Measurements from ENCODE around the gene DALRD3. TPM values are rescaled to one million over a fixed set of nuclear protein-coding genes. Genes with fewer than 3 reads are reported as not detected.

Gene DALRD3
- total RNA-seq, 1 experiment from 2014 or later, result 42.9 TPM

DNA sequence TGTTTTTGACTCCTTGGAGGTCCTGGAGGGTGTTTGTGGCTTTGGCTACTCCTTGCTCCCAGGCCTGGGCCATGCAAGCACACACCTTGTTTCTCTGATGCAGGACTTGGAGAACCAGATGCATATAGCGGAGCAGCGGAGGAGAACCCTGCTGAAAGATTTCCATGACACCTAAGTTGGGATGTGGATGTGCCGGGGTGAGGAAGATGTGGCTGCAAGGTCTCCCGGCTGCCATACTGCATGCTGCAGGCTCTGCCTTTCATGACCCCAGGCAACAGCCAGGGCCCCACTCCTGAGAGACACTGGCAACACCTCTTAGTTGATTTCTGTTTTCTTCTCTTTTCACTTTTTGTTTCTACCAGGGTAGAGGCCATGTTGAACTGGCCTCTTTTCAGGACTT is 35.3 kb downstream of the DALRD3 start:
- POLR2A ChIA-PET, result no interaction called here
- H4K20me1 ChIP-seq (ENCODE audit: insufficient read depth), result no peaks in the 10 kb centered on the region
- H3K27me3 ChIP-seq (ENCODE audit: insufficient read depth, low read length), result no peaks in the 10 kb centered on the region
- H3K9me3 ChIP-seq (ENCODE audit: control insufficient read depth in 1 of 2, insufficient read depth in 1 of 2, low read depth in 1 of 2, low read length in 2 of 2), result no peaks in the 10 kb centered on the region
- H3K4me3 ChIP-seq (replicated peaks in 1 of 2; ENCODE audit: low read depth in 1 of 2, low read length in 2 of 2), result no peak overlapping the region
- no peak for TF ChIP-seq RAD21 (IDR thresholded peaks at IDR 0.05; ENCODE audit: low read depth)
- no peak for TF ChIP-seq POLR2A (IDR thresholded peaks at IDR 0.05; ENCODE audit: borderline replicate concordance, extremely low read depth, insufficient read depth, insufficient read length)
- TF ChIP-seq SIN3A (IDR thresholded peaks at IDR 0.05; ENCODE audit: low read depth), result no peak
- TF ChIP-seq TCF7L2 (IDR thresholded peaks at IDR 0.05; ENCODE audit: borderline replicate concordance, extremely low read depth, insufficient read depth, insufficient read length), result no peak
- TF ChIP-seq YY1 (IDR thresholded peaks at IDR 0.05; ENCODE audit: extremely low read depth, insufficient replicate concordance, low read depth, low read length), result no peak
- TF ChIP-seq, protein P1, sequence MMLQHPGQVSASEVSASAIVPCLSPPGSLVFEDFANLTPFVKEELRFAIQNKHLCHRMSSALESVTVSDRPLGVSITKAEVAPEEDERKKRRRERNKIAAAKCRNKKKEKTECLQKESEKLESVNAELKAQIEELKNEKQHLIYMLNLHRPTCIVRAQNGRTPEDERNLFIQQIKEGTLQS (IDR thresholded peaks at IDR 0.05), result no peak
- no peak for TF ChIP-seq CBX3 (IDR thresholded peaks at IDR 0.05; ENCODE audit: low read depth)
- TF ChIP-seq ZFX (IDR thresholded peaks at IDR 0.05), result no peak
- TF ChIP-seq ZNF274 (IDR thresholded peaks at IDR 0.05; ENCODE audit: low read depth, low read length), result no peak
- TF ChIP-seq, protein P2, sequence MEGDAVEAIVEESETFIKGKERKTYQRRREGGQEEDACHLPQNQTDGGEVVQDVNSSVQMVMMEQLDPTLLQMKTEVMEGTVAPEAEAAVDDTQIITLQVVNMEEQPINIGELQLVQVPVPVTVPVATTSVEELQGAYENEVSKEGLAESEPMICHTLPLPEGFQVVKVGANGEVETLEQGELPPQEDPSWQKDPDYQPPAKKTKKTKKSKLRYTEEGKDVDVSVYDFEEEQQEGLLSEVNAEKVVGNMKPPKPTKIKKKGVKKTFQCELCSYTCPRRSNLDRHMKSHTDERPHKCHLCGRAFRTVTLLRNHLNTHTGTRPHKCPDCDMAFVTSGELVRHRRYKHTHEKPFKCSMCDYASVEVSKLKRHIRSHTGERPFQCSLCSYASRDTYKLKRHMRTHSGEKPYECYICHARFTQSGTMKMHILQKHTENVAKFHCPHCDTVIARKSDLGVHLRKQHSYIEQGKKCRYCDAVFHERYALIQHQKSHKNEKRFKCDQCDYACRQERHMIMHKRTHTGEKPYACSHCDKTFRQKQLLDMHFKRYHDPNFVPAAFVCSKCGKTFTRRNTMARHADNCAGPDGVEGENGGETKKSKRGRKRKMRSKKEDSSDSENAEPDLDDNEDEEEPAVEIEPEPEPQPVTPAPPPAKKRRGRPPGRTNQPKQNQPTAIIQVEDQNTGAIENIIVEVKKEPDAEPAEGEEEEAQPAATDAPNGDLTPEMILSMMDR (IDR thresholded peaks at IDR 0.05 in 2 of 3, conservative IDR thresholded peaks at IDR 0.05 in 1 of 3; ENCODE audit: borderline replicate concordance in 1 of 3, insufficient read depth in 1 of 3, low read depth in 2 of 3, low read length in 2 of 3), result no peak
- H3K4me2 ChIP-seq (ENCODE audit: low read length), result no peak overlapping the region
- H3K4me1 ChIP-seq (ENCODE audit: control insufficient read depth in 1 of 2, insufficient read depth in 2 of 2, low read length in 2 of 2), result peaks cover 2 to 5% of the 10 kb centered on the region in 2 experiments; a peak in 1 of 4 replicates
- RAD21 ChIA-PET (ENCODE audit: low non-redundant PET in 1 of 2, low total read pairs in 2 of 2, uncharacterized antibody in 2 of 2, unreplicated experiment in 2 of 2), result no interaction called here
- H2AFZ ChIP-seq (ENCODE audit: low read depth, low read length, poor library complexity, severe bottlenecking), result no peak overlapping the region
- no peak for DNase-seq (ENCODE audit: low read depth, low spot score)
- no peak for ATAC-seq
- H3K9ac ChIP-seq (ENCODE audit: low read length), result no peak overlapping the region
- no peak overlapping the region for H3K27ac ChIP-seq (ENCODE audit: low read depth, low read length)
- no TSS peak for BruUV-seq (replicated peaks)
- CTCF ChIA-PET, result no interaction called here
- H3K79me2 ChIP-seq (ENCODE audit: insufficient read depth, low read length), result peaks cover 4% of the 10 kb centered on the region; the same call in 1 of the 2 replicates
- intact Hi-C loops (cut with micrococcal nuclease), result no loop called here
- H3K36me3 ChIP-seq (ENCODE audit: control insufficient read depth in 1 of 2, insufficient read depth in 2 of 2, low read length in 2 of 2), result peaks cover 36 to 45% of the 10 kb centered on the region in 2 experiments
- H3K9me2 ChIP-seq (ENCODE audit: insufficient read depth), result no peaks in the 10 kb centered on the region

All from HCT116 (cell line).